ENCODE measurements around the gene CKLF.
"Not testable (repeated sequence)": the region's sequence is repeated elsewhere in the genome, so short reads cannot be mapped to it uniquely, and the experiment has no call there.

CKLF gene

DNA sequence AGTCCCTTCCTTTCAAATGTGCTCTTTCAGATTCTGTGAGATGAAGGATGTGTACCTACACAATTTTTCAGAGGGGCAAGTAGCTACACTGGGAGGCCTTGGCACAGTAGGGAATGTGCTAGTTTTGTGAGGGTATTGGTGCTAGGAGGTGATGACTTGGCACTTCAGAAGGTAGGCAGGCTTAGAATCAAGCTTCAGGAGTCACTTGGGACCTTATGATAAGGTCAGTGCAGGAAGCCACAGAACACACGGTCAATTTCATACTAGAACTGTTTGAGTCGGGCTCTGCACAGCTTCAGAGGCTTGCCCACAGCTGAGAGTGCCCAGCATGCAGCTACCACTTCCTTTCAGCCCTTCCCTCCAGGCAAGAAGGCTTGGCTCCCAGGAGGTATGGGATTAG, 20.0 kb downstream of the CKLF start:
- DNase-seq, result no peak

DNA sequence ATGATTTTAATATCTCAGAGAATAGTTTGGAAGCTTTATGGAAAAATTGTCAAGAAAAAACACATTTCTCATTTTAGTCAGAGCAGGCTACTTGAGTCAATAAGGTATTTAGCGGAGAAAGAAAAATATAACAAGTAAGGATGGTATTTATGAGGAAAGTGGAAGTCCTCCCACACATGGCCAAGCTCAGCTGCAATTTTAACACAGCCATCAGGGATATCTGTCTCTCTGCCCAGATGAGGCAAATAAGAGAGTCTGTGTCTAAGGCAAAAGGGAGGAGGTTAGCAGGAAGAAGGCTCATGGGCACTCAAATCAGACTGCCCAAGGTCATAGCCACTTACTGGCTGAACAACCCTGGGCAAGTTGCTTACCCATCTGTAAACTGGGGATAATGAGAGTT, 21.7 kb downstream of the CKLF start:
- no peak for DNase-seq

- no peak for DNase-seq
Measured at GRCh38 chr16:66574531-66574930, 22.2 kb downstream of the CKLF start.

DNA sequence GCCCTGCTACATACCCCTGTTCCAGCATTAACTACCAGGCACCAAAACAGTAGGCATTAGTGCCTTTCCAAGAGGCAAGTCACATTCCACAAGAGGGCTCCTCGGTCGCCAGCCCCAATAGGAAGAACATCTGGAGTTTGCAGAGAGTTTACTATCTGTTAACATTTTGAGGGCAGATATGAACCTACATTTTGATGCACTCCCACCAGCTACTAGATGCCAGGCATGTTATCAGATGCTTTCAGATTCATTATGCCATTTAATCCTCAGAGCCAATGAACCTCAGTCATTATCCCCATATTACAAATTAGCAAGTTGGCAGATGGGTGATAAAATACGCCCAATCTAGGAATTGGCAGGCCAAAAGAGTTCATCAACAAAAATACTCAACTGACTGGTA, 22.7 kb downstream of the CKLF start:
- DNase-seq, result no peak

DNA sequence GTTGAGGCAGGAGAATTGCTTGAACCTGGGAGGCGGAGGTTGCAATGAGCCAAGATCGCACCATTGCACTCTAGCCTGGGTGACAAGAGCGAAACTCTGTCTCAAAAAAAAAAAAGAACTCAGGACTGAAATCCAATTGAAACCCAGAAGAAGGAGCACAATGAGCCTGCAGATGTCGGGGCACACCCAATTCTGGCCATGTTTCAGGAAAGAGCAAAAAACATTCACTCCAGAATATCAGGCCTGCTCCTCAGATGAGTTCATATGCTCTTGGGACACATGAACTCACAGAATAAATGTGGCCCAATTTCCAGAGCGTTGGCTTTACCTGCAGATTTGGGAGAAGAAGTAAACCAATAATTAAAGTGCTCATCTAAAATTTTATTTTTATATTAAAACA, 23.9 kb downstream of the CKLF start:
- no peak for DNase-seq

DNA sequence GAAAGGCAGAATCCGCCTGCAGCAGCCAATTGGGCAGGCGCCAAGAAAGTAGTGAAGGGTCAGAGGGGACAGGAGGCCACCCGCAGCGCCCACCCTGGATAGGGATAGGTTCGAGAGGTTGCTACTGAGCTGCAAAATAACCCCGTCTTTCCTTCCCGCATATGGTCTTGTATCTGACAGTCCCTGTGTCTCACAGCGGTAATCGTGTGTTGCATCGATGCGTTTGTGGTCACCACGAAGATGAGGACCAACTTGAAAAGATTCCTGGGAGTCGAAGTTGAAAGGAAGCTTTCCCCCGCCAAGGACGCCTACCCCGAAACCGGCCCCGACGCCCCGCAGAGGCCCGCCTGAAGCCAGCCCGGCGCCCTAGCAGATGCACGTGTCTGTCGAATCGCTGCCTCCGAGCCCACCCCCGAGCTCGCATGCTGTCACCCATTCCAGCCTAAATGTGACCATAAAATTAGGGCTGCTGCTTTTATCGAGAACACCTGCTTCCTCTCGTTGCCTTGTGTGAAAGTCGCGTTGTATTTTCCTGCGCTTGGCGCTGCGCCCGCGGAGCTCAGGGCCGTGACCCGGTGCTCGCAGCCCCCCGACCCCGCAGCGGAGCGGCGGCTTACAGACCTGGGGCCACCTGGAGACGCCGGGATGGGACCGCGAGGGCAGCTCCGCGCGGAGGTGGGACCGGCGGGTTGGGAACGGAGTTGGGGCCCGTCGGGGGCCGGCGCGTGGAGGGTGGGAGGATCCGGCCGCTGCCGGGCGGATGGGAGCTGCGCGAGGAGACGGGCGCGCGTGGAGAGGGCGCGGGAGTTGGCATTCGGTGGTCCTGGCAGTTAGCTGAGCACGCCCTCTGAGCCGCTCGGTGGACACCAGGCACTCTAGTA, 26.5 kb downstream of the CKLF start, which contains the start of gene CMTM2:
CMTM2 (plus strand) TSS at position 813 of the 881 bp plus-strand sequence. CDS start 145 bp downstream, outside the sequence.
- DNase-seq, result peak; percentile 75

DNA sequence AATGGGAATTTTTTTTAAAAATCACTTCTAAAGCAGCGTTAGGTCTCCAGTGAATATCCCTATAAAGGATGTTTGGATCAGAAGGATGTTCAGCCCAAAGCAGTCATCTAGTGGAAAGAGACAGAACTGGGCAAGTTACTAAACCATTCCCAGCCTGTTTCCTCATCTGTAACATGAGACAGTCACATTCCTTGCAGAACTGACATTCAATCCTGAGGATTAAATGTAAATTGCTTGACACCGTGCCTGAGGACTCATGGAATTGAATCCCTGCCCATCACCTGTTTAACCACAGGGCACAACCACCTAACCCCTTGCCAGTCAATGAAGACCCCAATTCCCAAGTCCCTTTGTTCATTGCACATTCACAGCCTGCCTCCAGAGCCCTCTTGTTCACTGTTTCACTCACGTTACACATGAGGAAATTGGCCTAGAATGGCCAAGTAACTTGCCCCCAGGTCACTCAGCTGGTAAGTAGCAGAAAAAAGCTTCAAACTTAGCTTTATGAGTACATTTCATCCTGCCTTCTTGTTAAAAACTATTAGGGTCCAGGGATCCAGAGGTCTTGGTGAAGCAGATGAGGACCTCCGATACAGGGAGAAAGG, 28.3 kb downstream of the CKLF start:
- DNase-seq, result no peak

- no peak for DNase-seq
Measured at GRCh38 chr16:66581246-66581952, 29.0 kb downstream of the CKLF start.

- peak; percentile 40 for DNase-seq
Measured at GRCh38 chr16:66585481-66586239, 33.3 kb downstream of the CKLF start.

DNA sequence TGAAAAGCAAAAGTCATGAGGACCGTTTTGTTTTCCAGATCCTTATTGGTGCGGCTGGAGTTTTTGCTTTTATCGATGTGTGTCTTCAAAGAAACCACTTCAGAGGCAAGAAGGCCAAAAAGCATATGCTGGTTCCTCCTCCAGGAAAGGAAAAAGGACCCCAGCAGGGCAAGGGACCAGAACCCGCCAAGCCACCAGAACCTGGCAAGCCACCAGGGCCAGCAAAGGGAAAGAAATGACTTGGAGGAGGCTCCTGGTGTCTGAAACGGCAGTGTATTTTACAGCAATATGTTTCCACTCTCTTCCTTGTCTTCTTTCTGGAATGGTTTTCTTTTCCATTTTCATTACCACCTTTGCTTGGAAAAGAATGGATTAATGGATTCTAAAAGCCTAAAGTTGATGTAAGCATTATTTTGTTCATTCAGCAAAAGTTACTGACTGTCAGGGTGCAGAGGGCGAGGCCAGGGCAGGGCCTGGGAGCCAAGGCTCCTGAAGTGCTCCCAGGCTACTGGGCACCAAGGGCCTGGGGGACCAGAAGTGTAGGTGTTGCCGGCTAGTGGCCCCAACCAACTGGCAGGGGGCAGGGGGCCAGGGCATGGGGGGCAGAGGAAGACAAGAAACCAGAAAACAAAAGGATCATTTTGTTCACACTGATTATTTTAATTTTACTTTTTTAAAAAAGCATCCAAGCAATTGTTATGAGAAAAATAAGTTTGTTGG, 35.7 kb downstream of the CKLF start:
- DNase-seq, result no peak

- DNase-seq, result peak; percentile 76
Measured at GRCh38 chr16:66588981-66589713, 36.8 kb downstream of the CKLF start.

DNA sequence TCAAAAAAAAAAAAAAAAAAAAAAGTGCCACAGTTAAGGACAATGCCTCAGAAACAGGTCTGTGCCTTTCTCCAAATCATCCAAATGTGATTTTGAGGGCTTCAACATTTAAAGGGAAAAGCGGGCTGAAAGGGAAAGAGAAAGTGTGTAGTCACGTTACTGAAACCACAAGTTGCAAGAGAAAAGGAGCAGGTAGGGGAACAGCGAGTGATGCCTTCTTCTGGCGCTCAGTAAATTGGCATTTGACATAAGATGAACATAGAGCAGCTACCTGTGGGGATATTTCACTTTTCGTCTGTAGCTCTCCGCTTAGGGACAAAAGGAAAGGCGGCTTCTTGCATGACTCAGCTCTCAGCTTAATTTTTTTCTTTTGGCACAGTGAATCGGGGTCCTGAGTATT, 37.9 kb downstream of the CKLF start:
- DNase-seq, result no peak

- no peak for DNase-seq
Measured at GRCh38 chr16:66591018-66591417, 38.6 kb downstream of the CKLF start.

- no peak for DNase-seq
Measured at GRCh38 chr16:66592241-66592640, 39.9 kb downstream of the CKLF start.

DNA sequence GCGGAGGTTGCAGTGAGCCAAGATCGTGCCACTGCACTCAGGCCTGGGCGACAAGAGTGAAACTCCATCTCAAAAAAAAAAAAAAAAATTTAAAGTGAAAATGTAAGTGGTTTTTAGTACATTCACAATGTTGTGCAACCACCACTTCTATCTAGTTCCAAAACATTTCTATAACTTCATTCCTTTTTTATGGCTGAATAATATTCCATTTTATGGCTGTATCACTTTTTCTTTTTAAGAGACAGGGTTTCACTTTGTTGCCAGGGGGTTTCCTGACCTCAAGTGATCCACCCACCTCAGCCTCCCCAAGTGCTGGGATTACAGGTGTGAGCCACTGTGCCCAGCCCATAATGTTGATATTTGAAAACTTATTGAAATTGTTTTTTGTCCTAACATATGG, 40.4 kb downstream of the CKLF start:
- no peak for DNase-seq

- no peak for DNase-seq
Measured at GRCh38 chr16:66594739-66595138, 42.4 kb downstream of the CKLF start.

DNA sequence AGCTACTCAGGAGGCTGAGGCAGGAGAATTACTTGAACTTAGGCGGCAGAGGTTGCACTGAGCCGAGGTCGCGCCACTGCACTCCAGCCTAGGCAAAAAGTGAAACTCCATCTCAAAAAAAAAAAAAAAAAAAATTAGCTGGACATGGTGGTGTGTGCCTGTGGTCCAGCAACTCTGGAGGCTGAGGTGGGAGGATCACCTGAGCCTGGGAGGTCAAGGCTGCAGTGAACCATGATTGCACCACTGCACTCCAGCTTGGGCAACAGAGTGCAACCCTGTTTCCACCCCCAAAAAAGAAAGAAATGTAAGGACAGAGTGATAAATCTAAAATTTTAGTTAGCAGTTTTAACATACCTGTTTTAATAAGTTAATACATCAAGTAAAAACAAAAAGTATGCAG, 44.2 kb downstream of the CKLF start:
- DNase-seq, result not testable (repeated sequence)

DNA sequence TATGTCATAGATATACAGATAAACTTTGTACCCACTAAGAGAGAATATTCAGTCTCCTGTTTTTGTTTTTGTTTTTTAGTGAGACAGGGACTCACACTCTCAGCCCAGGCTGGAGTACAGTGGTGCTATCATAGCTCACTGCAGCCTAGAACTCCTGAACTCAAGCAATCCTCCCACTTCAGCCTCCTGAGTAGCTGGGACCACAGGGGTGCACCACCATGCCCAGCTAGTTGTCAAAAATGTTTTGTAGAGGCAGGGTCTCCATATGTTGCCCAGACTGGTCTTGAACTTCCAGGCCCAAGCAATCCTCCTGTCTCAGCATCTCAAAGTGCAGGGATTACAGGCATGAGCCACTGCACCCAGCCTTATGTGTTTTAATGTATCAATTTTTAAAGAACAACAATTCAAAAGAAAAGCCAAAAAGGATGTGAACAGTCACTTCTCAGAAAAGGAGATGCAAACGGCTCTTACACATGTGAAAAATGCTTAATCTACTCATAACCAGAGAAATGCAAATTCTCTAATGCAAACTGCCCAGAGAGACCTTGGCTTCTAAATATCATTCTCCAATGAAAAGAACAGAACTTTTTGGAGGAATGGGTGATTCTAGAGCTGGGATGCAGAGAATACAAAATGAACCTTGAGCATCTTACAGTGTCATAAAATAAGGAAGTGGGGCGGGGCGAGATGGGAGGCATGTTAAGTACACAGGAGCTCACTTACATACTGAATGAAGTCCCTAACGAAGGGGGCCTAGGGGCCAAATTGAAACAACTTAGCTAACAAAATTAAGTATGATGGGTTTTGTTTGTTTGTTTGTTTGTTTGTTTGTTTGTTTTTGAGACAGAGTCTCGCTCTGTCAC, 44.8 kb downstream of the CKLF start:
- no peak for DNase-seq

DNA sequence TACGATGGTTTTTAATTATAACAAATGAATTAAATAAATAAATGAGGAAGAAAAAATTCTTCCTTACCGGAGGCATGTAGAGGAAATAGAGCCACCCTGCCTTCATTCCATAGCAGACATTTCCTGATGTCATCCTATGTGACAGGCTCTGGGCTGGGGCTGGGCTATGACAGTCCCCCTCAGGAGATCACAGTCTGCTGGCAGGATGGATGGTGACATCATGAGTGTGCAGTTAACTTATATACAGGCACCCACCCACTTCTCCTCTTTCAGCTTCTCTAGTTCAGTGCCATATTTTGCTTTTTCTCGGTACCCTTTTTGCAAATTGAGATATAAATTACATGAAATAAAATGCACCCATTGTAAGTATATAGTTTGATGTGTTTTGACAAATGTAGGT, 45.7 kb downstream of the CKLF start:
- no peak for DNase-seq

DNA sequence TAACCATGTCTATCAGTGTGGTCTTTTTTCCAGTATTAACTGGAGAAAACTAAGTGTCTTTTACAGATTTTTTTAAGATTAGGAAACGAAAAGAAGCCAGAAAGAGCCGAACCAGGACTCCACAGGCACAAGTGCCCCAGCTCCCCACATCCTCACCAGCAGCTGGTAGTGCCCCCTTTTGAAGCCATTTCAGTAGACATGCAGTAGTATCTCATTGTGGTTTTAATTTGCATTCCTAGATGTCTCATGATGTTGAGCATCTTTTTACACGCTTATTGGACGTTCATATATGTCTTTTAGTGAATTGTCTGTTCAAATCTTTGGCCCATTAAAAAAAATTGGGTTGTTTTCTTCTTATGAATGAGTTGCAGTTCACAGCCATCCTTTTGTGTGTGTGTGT, 47.4 kb downstream of the CKLF start:
- no peak for DNase-seq

DNA sequence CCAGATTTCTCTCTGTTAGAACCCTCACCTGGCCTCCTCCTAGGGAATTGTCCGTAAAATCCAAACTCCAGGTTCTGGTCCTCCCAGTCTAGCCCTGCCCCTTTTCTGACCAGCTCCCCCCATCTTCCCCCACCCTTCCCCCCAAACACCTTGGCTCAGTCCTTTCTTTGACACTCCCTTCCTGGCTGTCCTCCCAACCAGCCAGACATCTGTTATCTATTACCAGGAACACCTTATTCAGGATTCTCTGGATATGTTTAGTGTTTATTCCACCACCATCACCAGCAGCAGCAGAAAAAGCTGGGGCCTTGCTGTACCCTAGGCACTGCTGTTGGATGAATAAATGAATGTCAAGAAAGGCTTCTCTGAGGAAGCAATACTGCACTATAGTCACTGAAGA, 48.1 kb downstream of the CKLF start:
- DNase-seq, result no peak

Data from activated CD8-positive, alpha-beta memory T cell treated with anti-CD3 and anti-CD28 coated beads for 24 hours (primary cell).